T-cell (primary cell): Measurements from ENCODE around the gene SMAD6. TPM values are rescaled to one million over a fixed set of nuclear protein-coding genes. Genes with fewer than 3 reads are reported as not detected.

Experiments
- ATAC-seq, 4 experiments: fragments of 200-7000 bp in 3 of 4; fragments of 150-1000 bp in 1 of 4; cut with Tn5 transposase; replicated peaks in 1 of 4; 1 replicate in 3 of 4; 2 replicates in 1 of 4; pipeline ENCODE4 v1.10.0; 2021; ENCODE audit warnings: moderate library complexity in 3 of 4, mild to moderate bottlenecking in 2 of 4, moderate number of reproducible peaks in 1 of 4
- CTCF ChIA-PET, 2 donors: fragments of 300-600 bp; sonication (Branson Sonifier 250); formaldehyde crosslinking; loops; one replicate each; lab custom pipeline; 2022; ENCODE audit warnings: antibody characterized with exemption in 2 of 2; lab: Charles Lee
- POLR2A ChIA-PET, 2 donors: fragments of 300-600 bp; sonication (Branson Sonifier 250); formaldehyde crosslinking; loops; one replicate each; lab custom pipeline; 2022; ENCODE audit warnings: antibody characterized with exemption in 2 of 2; lab: Charles Lee
- DNase-seq, 35 experiments: peaks; one replicate each; pipeline versions ENCODE4 v3.0.0 to v3.0.0-alpha.2; 2013 to 2023
- H3K27ac ChIP-seq: one replicate; pipeline ENCODE4 v1.5.1; 2013; ENCODE audit warnings: low read length
- H3K27me3 ChIP-seq, 2 experiments: replicated peaks in 1 of 2; 1 replicate in 1 of 2; 2 replicates in 1 of 2; pipeline versions ENCODE4 v1.6.1 to v1.7.0; 2013; ENCODE audit warnings: low read length in 1 of 2, mixed read lengths in 1 of 2; ENCODE audit not compliant: control insufficient read depth in 2 of 2, insufficient read depth in 2 of 2; ENCODE audit errors: extremely low read depth in 1 of 2
- H3K36me3 ChIP-seq, 2 donors: 1 replicate in 1 of 2; 2 replicates in 1 of 2; pipeline versions ENCODE4 v1.6.1 to v1.7.0; 2013; ENCODE audit warnings: low read length in 1 of 2; ENCODE audit not compliant: control insufficient read depth in 2 of 2, insufficient read depth in 1 of 2; ENCODE audit errors: extremely low read depth in 1 of 2
- H3K4me1 ChIP-seq, 2 experiments: 1 replicate in 1 of 2; 2 replicates in 1 of 2; pipeline versions ENCODE4 v1.6.1 to v1.7.0; 2013; ENCODE audit warnings: low read length in 2 of 2, mixed read lengths in 1 of 2; ENCODE audit not compliant: insufficient read depth in 2 of 2, control insufficient read depth in 1 of 2; ENCODE audit errors: extremely low read depth in 1 of 2
- H3K4me3 ChIP-seq, 2 donors: 1 replicate in 1 of 2; 2 replicates in 1 of 2; pipeline versions ENCODE4 v1.5.1 to v1.7.0; 2013; ENCODE audit warnings: mild to moderate bottlenecking in 2 of 2, low read length in 1 of 2, moderate library complexity in 1 of 2; ENCODE audit not compliant: control insufficient read depth in 1 of 2; ENCODE audit errors: extremely low read depth in 1 of 2
- H3K9me3 ChIP-seq: 2 replicates; pipeline ENCODE4 v1.7.0; 2013
- H3K27ac Mint-ChIP-seq, 2 donors: one replicate each; pipeline ENCODE4 v1.8.0; 2020 to 2021; ENCODE audit warnings: mild to moderate bottlenecking in 2 of 2, mixed read lengths in 2 of 2
- H3K27me3 Mint-ChIP-seq, 2 donors: one replicate each; pipeline ENCODE4 v1.8.0; 2021 to 2022; ENCODE audit warnings: mixed read lengths in 2 of 2
- H3K36me3 Mint-ChIP-seq: one replicate; pipeline ENCODE4 v1.8.0; 2021; ENCODE audit warnings: mixed read lengths
- H3K4me1 Mint-ChIP-seq, 3 donors: one replicate each; pipeline ENCODE4 v1.8.0; 2020 to 2022; ENCODE audit warnings: mixed read lengths in 3 of 3, mild to moderate bottlenecking in 1 of 3
- H3K4me3 Mint-ChIP-seq, 3 donors: one replicate each; pipeline ENCODE4 v1.8.0; 2020 to 2022; ENCODE audit warnings: mild to moderate bottlenecking in 3 of 3, mixed read lengths in 3 of 3, moderate library complexity in 3 of 3
- H3K9me3 Mint-ChIP-seq, 3 donors: one replicate each; pipeline ENCODE4 v1.8.0; 2020 to 2022; ENCODE audit warnings: mixed read lengths in 3 of 3
- WGBS: methylation state at CpG from one replicate; pipeline ENCODE4 v1.1.5; 2013; ENCODE audit warnings: missing lambda C conversion rate; ENCODE audit not compliant: insufficient coverage; 5-methylcytosine and 5-hydroxymethylcytosine counted together
- total RNA-seq, 35 experiments: library from RNA in 6 of 35; stranded (reverse) in 6 of 35; fragments of 120-200 nt in 1 of 35; gene quantifications; one replicate each; pipeline versions ENCODE4 v1.2.1 to v1.2.4 and lab custom pipeline; 2013 to 2026

The SMAD6 gene
- total RNA-seq, 5 donors from 2014 or later (not counting 1 experiment from before 2014, with no cell fraction given) = 0.13 to 0.55 (median 0.33) TPM

DNA sequence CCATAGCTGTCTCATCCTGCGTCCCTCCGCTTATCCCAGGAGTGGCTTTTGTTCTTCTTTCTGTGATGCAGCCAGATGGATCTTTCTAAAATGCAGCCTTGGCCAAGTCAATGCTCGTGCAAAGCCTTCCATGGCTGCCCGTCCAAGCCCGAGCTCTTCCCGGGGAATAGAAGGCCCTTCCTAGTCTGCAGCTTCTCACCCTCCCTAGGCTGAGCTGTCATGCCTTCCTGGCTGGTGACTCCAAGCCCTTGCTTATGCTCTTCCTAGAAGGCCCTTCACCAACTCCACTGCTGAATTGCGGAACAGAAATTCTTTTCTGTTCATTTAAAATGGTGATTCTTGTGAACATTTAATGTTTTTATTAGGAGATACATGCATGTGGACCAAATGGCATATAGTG is 95.9 kb downstream of the SMAD6 start:
- no peaks in the 10 kb centered on the region for H3K9me3 Mint-ChIP-seq
- peaks cover 0 to 20% of the 10 kb centered on the region in 2 experiments for H3K27me3 ChIP-seq
- no peak overlapping the region for H3K27ac ChIP-seq
- 78% methylated on average over 3 of the region's 7 CpGs for WGBS
- POLR2A ChIA-PET = no interaction called here
- CTCF ChIA-PET = interaction anchor here in 1 of 2 donors (0.5 kb wide), 1 partner anchor 1032 kb away, joined by 4 read pairs; no protein-coding TSS in a partner anchor
- H3K4me3 ChIP-seq = no peak overlapping the region
- DNase-seq = no peak
- no peaks in the 10 kb centered on the region for H3K4me1 Mint-ChIP-seq
- peaks cover 3 to 19% of the 10 kb centered on the region in 2 donors for H3K27me3 Mint-ChIP-seq
- no peaks in the 10 kb centered on the region for H3K36me3 ChIP-seq
- H3K36me3 Mint-ChIP-seq = no peaks in the 10 kb centered on the region
- H3K4me1 ChIP-seq = no peaks in the 10 kb centered on the region
- ATAC-seq = no peak
- no peak overlapping the region for H3K4me3 Mint-ChIP-seq
- H3K9me3 ChIP-seq = no peaks in the 10 kb centered on the region
- no peak overlapping the region for H3K27ac Mint-ChIP-seq

GRCh38 chr15:66798426-66799061 is 96.5 kb downstream of the SMAD6 start:
- ATAC-seq = no peak
- Mint-ChIP-seq H3K4me1 (no peaks in the 10 kb centered on the region), H3K36me3 (no peaks in the 10 kb centered on the region), H3K27me3 (peaks cover 3 to 18% of the 10 kb centered on the region in 2 donors), H3K9me3 (no peaks in the 10 kb centered on the region), H3K27ac (no peak overlapping the region), H3K4me3 (no peak overlapping the region)
- H3K27me3 ChIP-seq = peaks cover 0 to 18% of the 10 kb centered on the region in 2 experiments
- H3K4me1 ChIP-seq = no peaks in the 10 kb centered on the region
- no peaks in the 10 kb centered on the region for H3K9me3 ChIP-seq
- H3K36me3 ChIP-seq = no peaks in the 10 kb centered on the region
- CTCF ChIA-PET = interaction anchor here in 1 of 2 donors (0.5 kb wide), 1 partner anchor 1031 kb away, joined by 4 read pairs; no protein-coding TSS in a partner anchor
- no peak overlapping the region for H3K27ac ChIP-seq
- POLR2A ChIA-PET = no interaction called here
- WGBS = 83% methylated on average over 7 of the region's 10 CpGs
- no peak overlapping the region for H3K4me3 ChIP-seq
- no peak for DNase-seq

DNA sequence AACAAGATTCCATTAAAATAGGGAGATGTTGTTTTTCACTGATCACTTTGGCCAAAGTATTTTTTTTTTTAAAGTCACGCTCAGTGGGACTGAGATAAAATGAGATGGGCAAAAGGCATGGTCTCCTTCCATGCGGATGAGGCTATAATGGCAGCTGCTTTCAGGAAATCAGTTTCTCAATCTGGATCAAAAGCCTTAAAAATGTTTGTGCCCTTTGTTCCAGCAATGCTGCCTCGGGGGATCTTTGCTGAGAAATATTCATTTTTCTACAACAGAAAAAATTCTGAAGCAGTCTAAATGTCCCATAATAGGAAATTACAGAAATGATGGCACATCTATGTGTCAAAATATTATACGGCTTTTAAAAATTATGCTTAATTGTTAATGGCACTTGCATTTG is 97.2 kb downstream of the SMAD6 start:
- ChIA-PET CTCF (no interaction called here), POLR2A (no interaction called here)
- Histone ChIP-seq H3K36me3 (no peaks in the 10 kb centered on the region), H3K27me3 (peaks cover 0 to 18% of the 10 kb centered on the region in 2 experiments), H3K27ac (no peak overlapping the region), H3K9me3 (no peaks in the 10 kb centered on the region), H3K4me3 (no peak overlapping the region), H3K4me1 (no peaks in the 10 kb centered on the region)
- no peaks in the 10 kb centered on the region for H3K9me3 Mint-ChIP-seq
- ATAC-seq (no peak), DNase-seq (no peak)
- H3K27ac Mint-ChIP-seq = no peak overlapping the region
- no peaks in the 10 kb centered on the region for H3K36me3 Mint-ChIP-seq
- WGBS = 100% methylated on average over 2 of the region's 4 CpGs
- peaks cover 3 to 17% of the 10 kb centered on the region in 2 donors for H3K27me3 Mint-ChIP-seq
- no peak overlapping the region for H3K4me3 Mint-ChIP-seq
- H3K4me1 Mint-ChIP-seq = no peaks in the 10 kb centered on the region

DNA sequence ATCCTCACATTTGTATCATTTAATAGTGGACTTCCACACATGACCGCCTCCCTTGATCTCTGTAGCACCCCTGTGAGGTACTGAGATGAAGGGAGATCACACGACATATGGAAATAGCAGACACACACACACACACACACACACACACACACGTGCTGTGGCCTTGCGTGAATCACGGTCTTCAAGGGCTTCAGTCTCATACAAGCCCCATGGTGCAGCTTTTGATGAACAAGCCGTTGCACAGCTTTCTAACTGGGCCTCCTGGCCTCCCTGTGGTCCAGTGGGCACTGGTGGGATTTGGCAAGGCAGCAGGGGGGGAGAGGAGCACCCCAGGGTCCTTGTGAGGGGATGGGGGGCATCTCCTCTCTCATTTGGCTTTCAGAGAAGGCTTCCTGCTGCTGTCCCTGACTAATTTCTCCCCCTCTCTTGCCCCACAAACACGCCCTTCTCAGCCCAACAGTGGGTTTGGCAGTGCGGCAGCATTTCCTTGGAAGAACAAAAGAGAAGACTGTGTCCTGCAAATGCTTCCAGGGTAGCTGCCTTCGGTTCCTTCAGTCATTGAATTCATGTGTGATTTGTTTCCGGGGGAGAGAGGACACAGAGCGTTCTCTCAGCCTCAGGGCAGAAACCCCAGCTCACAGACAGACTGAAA is 98.7 kb downstream of the SMAD6 start:
- peaks cover 5 to 17% of the 10 kb centered on the region in 2 donors for H3K27me3 Mint-ChIP-seq
- ChIA-PET POLR2A (no interaction called here), CTCF (no interaction called here)
- no peak for ATAC-seq
- H3K4me3 Mint-ChIP-seq = no peak overlapping the region
- H3K27ac Mint-ChIP-seq = no peak overlapping the region
- Histone ChIP-seq H3K4me1 (no peaks in the 10 kb centered on the region), H3K9me3 (no peaks in the 10 kb centered on the region), H3K4me3 (no peak overlapping the region), H3K36me3 (no peaks in the 10 kb centered on the region), H3K27me3 (peaks cover 0 to 18% of the 10 kb centered on the region in 2 experiments), H3K27ac (no peak overlapping the region)
- no peaks in the 10 kb centered on the region for H3K36me3 Mint-ChIP-seq
- no peak for DNase-seq
- 76% methylated on average over 3 of the region's 11 CpGs for WGBS
- no peaks in the 10 kb centered on the region for H3K9me3 Mint-ChIP-seq
- no peaks in the 10 kb centered on the region for H3K4me1 Mint-ChIP-seq

GRCh38 chr15:66801266-66801665 is 99.2 kb downstream of the SMAD6 start:
- Mint-ChIP-seq H3K4me3 (no peak overlapping the region), H3K27me3 (peaks cover 4 to 17% of the 10 kb centered on the region in 2 donors), H3K9me3 (no peaks in the 10 kb centered on the region), H3K27ac (no peak overlapping the region), H3K4me1 (no peaks in the 10 kb centered on the region), H3K36me3 (no peaks in the 10 kb centered on the region)
- WGBS = no CpG with 5 or more reads among the region's 3 CpGs
- no peak for ATAC-seq
- Histone ChIP-seq H3K9me3 (no peaks in the 10 kb centered on the region), H3K36me3 (no peaks in the 10 kb centered on the region), H3K27me3 (peaks cover 0 to 18% of the 10 kb centered on the region in 2 experiments), H3K27ac (no peak overlapping the region), H3K4me3 (no peak overlapping the region), H3K4me1 (no peaks in the 10 kb centered on the region)
- CTCF ChIA-PET = no interaction called here
- POLR2A ChIA-PET = no interaction called here
- DNase-seq = no peak

DNA sequence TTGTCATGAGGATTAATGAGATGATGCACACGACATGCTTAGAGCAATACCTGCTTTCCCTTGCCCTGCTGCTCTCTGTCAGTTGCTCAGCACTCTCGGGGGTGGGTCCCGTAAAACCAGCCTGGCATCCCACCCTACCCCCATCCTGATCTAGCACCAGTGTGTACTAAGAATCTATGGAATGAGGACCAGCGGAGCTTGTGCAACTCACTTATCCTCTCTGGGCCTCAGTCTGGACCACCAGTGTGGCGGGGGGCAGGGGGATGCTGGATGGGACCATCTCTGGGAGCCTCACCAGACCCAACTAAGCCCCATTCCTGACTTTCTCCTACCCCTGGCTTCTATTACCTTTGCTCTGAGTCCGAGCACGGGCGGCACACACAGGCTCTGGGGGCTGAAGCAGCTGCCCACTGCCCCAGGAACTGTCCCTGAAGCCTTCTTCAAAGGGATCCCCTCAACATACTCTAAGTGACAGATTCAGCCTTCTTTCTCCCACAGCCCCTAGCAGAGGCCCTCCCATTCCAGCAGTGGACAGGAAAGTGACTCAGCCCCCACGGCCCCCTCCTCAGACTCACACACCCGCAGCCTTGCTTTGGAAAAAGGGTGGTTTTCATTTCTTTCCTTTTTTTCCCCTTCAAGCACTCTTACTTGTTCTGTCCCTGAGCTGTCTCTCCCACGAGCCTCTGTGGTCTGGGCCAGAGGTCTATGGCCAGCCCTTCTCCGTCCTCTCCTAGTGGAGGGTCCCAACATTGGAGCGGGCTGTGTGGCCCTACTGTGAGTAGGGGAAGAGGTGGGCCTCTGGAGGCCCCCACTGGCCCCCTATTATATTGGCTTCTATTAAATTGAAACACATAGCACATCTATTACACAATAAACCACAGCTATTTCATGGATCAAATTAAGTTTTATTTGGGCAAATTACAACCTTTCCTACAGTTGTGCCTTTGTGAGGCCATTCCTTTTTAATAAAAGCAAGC is 100.3 kb downstream of the SMAD6 start:
- no CpG with 5 or more reads among the region's 13 CpGs for WGBS

More for the DNA sequence above, 100.3 kb downstream of the SMAD6 start:
- no peaks in the 10 kb centered on the region for H3K4me1 Mint-ChIP-seq
- no peaks in the 10 kb centered on the region for H3K36me3 Mint-ChIP-seq
- Histone ChIP-seq H3K27ac (no peak overlapping the region), H3K27me3 (peaks cover 0 to 18% of the 10 kb centered on the region in 2 experiments), H3K4me3 (no peak overlapping the region), H3K9me3 (no peaks in the 10 kb centered on the region), H3K4me1 (no peaks in the 10 kb centered on the region), H3K36me3 (no peaks in the 10 kb centered on the region)
- ChIA-PET CTCF (no interaction called here), POLR2A (no interaction called here)
- DNase-seq (no peak), ATAC-seq (peak in 1 of 4 experiments; percentile 27)
- H3K4me3 Mint-ChIP-seq = no peak overlapping the region
- H3K27me3 Mint-ChIP-seq = peaks cover 4 to 14% of the 10 kb centered on the region in 2 donors
- H3K27ac Mint-ChIP-seq = no peak overlapping the region
- H3K9me3 Mint-ChIP-seq = no peaks in the 10 kb centered on the region
